ENCODE data around the gene LKAAEAR1. TPM values are rescaled to one million over a fixed set of nuclear protein-coding genes. Genes with fewer than 3 reads are reported as not detected.

LKAAEAR1 gene
- total RNA-seq, 1 donor from 2014 or later: not detected

- peak overlapping the region; percentile 96 for H3K27ac Mint-ChIP-seq (ENCODE audit: unreplicated experiment)
- no peaks in the 10 kb centered on the region for H3K36me3 Mint-ChIP-seq (ENCODE audit: low read depth)
- H3K4me1 Mint-ChIP-seq: peaks cover 24% of the 10 kb centered on the region
- peak overlapping the region; percentile 96 for H3K4me3 Mint-ChIP-seq
- DNase-seq (ENCODE audit: low read depth, low spot score): no peak
- H3K27me3 Mint-ChIP-seq (ENCODE audit: low read depth): peaks cover under 1% of the 10 kb centered on the region
- H3K9me3 Mint-ChIP-seq: no peaks in the 10 kb centered on the region
- no peak for TF ChIP-seq CTCF (conservative IDR thresholded peaks at IDR 0.05)
Measured at GRCh38 chr20:64064145-64064698, 20.0 kb downstream of the LKAAEAR1 start.

GRCh38 chr20:64063389-64064144 is 20.6 kb downstream of the LKAAEAR1 start:
- Mint-ChIP-seq H3K27ac (ENCODE audit: unreplicated experiment) (peak overlapping the region; percentile 96), H3K4me3 (peak overlapping the region; percentile 96), H3K9me3 (no peaks in the 10 kb centered on the region), H3K27me3 (ENCODE audit: low read depth) (peaks cover 2% of the 10 kb centered on the region), H3K4me1 (peaks cover 24% of the 10 kb centered on the region), H3K36me3 (ENCODE audit: low read depth) (no peaks in the 10 kb centered on the region)
- no peak for TF ChIP-seq CTCF (conservative IDR thresholded peaks at IDR 0.05)
- no peak for DNase-seq (ENCODE audit: low read depth, low spot score)

GRCh38 chr20:64062596-64063388 is 21.4 kb downstream of the LKAAEAR1 start, which contains the start of gene TCEA2:
Gene TCEA2, plus strand, starts transcription at chr20:64063198. Its CDS starts 115 bp downstream, at chr20:64063313.
- TF ChIP-seq CTCF (conservative IDR thresholded peaks at IDR 0.05): no peak
- Mint-ChIP-seq H3K4me1 (peaks cover 24% of the 10 kb centered on the region), H3K27ac (ENCODE audit: unreplicated experiment) (peak within 1 kb of the TSS; percentile 96), H3K4me3 (peak within 1 kb of the TSS; percentile 96), H3K36me3 (ENCODE audit: low read depth) (no peaks in the 10 kb centered on the region), H3K27me3 (ENCODE audit: low read depth) (peaks cover 2% of the 10 kb centered on the region), H3K9me3 (no peaks in the 10 kb centered on the region)
- peak; percentile 91 for DNase-seq (ENCODE audit: low read depth, low spot score)

- H3K9me3 Mint-ChIP-seq: no peaks in the 10 kb centered on the region
- peaks cover 24% of the 10 kb centered on the region for H3K4me1 Mint-ChIP-seq
- H3K27ac Mint-ChIP-seq (ENCODE audit: unreplicated experiment): no peak overlapping the region
- no peaks in the 10 kb centered on the region for H3K36me3 Mint-ChIP-seq (ENCODE audit: low read depth)
- no peak for DNase-seq (ENCODE audit: low read depth, low spot score)
- H3K27me3 Mint-ChIP-seq (ENCODE audit: low read depth): peaks cover 2% of the 10 kb centered on the region
- peak overlapping the region; percentile 96 for H3K4me3 Mint-ChIP-seq
- TF ChIP-seq CTCF (conservative IDR thresholded peaks at IDR 0.05): no peak
Measured at GRCh38 chr20:64062276-64062595, 22.0 kb downstream of the LKAAEAR1 start.

- Mint-ChIP-seq H3K4me3 (no peak overlapping the region), H3K36me3 (ENCODE audit: low read depth) (no peaks in the 10 kb centered on the region)
Measured at GRCh38 chr20:64058536-64058935, 25.7 kb downstream of the LKAAEAR1 start.

More at GRCh38 chr20:64058536-64058935, 25.7 kb downstream of the LKAAEAR1 start:
- Mint-ChIP-seq H3K9me3 (no peaks in the 10 kb centered on the region), H3K4me1 (peaks cover 11% of the 10 kb centered on the region), H3K27me3 (ENCODE audit: low read depth) (peaks cover 9% of the 10 kb centered on the region), H3K27ac (ENCODE audit: unreplicated experiment) (no peak overlapping the region)
- DNase-seq (ENCODE audit: low read depth, low spot score): no peak
- TF ChIP-seq CTCF (conservative IDR thresholded peaks at IDR 0.05): no peak

Measured in neural crest cell (in vitro differentiated cells).